HL-60 (cell line): Measurements from ENCODE around the gene CNIH3.

ENCODE experiments used
- DNase-seq, 2 experiments: peaks; one replicate each; pipeline ENCODE4 v3.0.0-alpha.2; 2010 to 2020; ENCODE audit warnings: low read depth in 1 of 2, low spot score in 1 of 2
- H3K27ac ChIP-seq: fragments of 250-450 bp; sonication (Bioruptor Pico); replicated peaks from 2 replicates; pipeline ENCODE4 v1.5.1; 2020; ENCODE audit warnings: mild to moderate bottlenecking, moderate library complexity
- H3K27me3 ChIP-seq: fragments of 250-450 bp; sonication (Bioruptor Pico); 2 replicates; pipeline ENCODE4 v1.5.1; 2021; ENCODE audit warnings: mild to moderate bottlenecking, moderate library complexity; ENCODE audit not compliant: insufficient read depth, poor library complexity, severe bottlenecking
- H3K4me3 ChIP-seq: replicated peaks from 2 replicates; pipeline ENCODE4 v1.5.1; 2011; ENCODE audit warnings: mild to moderate bottlenecking, control low read depth, low read length; ENCODE audit not compliant: insufficient read depth
- CTCF ChIP-seq: IDR thresholded peaks from one replicate; pipeline ENCODE4 v1.5.1; 2011; ENCODE audit warnings: low read length, control low read depth, inconsistent platforms; ENCODE audit not compliant: insufficient read depth
- GABPA ChIP-seq: IDR thresholded peaks from 2 replicates; pipeline ENCODE4 v1.6.1; 2012; ENCODE audit warnings: low read depth
- POLR2AphosphoS5 ChIP-seq: IDR thresholded peaks from 2 replicates; pipeline ENCODE4 v1.6.1; 2012; ENCODE audit warnings: low read depth
- REST ChIP-seq: IDR thresholded peaks from 2 replicates; pipeline ENCODE4 v1.6.1; 2012; ENCODE audit warnings: low read depth; ENCODE audit not compliant: insufficient replicate concordance
- SPI1 ChIP-seq: IDR thresholded peaks from 2 replicates; pipeline ENCODE4 v1.6.1; 2012; ENCODE audit warnings: low read depth, mild to moderate bottlenecking, borderline replicate concordance

Gene CNIH3

GRCh38 chr1:224782281-224783000 lies 166.3 kb downstream of the CNIH3 start:
- no peak overlapping the region for H3K4me3 ChIP-seq
- no peak for TF ChIP-seq SPI1
- no peak for TF ChIP-seq POLR2AphosphoS5
- no peak for TF ChIP-seq CTCF
- no peak for TF ChIP-seq REST
- TF ChIP-seq GABPA: no peak
- H3K27me3 ChIP-seq: no peaks in the 10 kb centered on the region
- 0 out of 2 replicates have a peak overlapping the region, but pooled peaks have one; percentile 4 for H3K27ac ChIP-seq
- DNase-seq: peak in 1 of 2 experiments; percentile 29

GRCh38 chr1:224783006-224783651 lies 167.0 kb downstream of the CNIH3 start:
- Histone ChIP-seq H3K4me3 (no peak overlapping the region), H3K27ac (peak overlapping the region; percentile 33), H3K27me3 (no peaks in the 10 kb centered on the region)
- DNase-seq: peak in 1 of 2 experiments; percentile 64
- TF ChIP-seq SPI1: peak; percentile 96
- no peak for TF ChIP-seq CTCF
- TF ChIP-seq GABPA: peak; percentile 31; the same call in 1 of the 2 replicates
- TF ChIP-seq REST: no peak
- TF ChIP-seq POLR2AphosphoS5: peak; percentile 80

- peak in 1 of 2 experiments; percentile 25 for DNase-seq
- Histone ChIP-seq H3K4me3 (no peak overlapping the region), H3K27me3 (no peaks in the 10 kb centered on the region), H3K27ac (peak overlapping the region; percentile 48)
- TF ChIP-seq SPI1 (peak; percentile 44; the same call in 1 of the 2 replicates), REST (no peak)
These were observed 168.3 kb downstream of the CNIH3 start for GRCh38 chr1:224784265-224785039.
